Erythroblast (primary cell): Measurements from ENCODE around the gene TMUB1.

ENCODE experiments used
- GATA1 ChIP-seq: IDR thresholded peaks from 2 replicates; pipeline ENCODE4 v1.6.1; 2011; ENCODE audit warnings: low read depth, mild to moderate bottlenecking, control low read depth, low read length, moderate library complexity
- POLR2A ChIP-seq: IDR thresholded peaks from 2 replicates; pipeline ENCODE4 v1.6.1; 2011; ENCODE audit warnings: mild to moderate bottlenecking, low read length

DNA sequence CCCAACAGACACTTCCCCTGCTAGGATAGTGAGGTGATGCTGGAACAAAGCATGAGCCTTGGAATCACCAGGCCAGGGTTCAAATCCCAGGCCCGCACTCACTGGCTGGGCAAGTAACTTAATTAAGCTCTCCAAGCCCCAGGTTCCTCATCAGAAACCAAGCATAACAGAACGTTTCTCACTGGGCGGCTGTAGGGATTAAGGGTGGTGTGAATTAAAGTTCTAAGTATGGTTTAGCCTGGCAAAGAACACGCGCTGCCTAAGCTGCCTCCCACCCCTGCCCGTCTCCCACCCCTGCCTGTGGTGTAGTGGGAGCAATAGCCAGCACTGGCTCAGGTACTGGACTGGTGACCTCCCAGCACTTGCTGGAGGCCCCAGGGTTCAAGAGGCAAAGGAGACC, 18.3 kb downstream of the TMUB1 start:
- TF ChIP-seq POLR2A: no peak
- TF ChIP-seq GATA1: no peak
